Measurements from ENCODE around the gene DDX54. TPM values are rescaled to one million over a fixed set of nuclear protein-coding genes. Genes with fewer than 3 reads are reported as not detected.

DDX54 gene
- total and polyA plus RNA-seq, 2 of the 8 experiments (the other 6 are each of a cell fraction or from before 2014, with no cell fraction given) = 64.9 to 113 TPM

DNA sequence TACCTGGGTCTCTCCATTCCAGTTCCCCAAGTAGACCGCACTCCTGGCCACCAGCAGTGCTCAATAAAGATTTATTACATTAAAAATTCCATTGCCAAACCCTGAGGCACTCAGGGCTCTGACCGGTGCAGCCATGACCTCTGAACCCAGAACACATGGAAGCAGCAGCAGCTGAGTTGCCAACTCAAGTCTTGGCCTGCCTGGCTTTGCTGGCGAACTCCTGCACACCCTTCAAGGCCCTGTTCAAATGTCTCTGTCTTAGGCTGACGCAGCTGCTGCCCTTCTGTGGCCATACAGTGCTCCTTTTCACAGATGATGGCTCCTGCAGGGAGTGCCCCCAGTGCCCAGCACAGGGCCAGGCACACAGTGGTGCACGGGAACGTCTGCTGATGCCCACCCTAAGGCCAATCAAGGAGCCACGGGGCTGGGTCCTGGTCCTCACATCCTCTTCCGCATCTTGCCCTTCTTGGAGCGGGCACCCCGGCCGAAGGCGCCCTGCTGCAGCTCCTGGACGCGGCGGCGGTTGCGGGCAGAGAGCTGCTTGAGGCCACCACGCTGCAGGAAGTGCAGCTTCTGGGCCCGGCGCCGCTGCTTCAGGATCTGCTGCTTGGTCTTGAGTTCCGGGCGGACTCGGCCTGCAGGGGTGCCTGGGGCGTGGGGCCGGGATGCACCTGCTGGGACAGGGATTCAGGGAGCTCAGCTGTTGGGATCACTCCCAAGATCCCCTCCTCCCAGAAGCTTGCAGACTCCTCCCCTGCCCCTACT lies 26.7 kb downstream of the DDX54 start:
- Histone ChIP-seq H2BK5ac (ENCODE audit: low read depth, low read length) (no peak overlapping the region), H2BK15ac (ENCODE audit: low read length) (no peak overlapping the region), H3K27me3 (replicated peaks in 1 of 4; ENCODE audit: control insufficient read depth in 3 of 4, extremely low read depth in 1 of 4, insufficient read depth in 3 of 4, low read length in 3 of 4) (peaks cover 0 to 12% (median 9%) of the 10 kb centered on the region in 4 experiments; a peak in 6 of 7 replicates), H4K20me1 (replicated peaks in 1 of 2; ENCODE audit: control insufficient read depth in 1 of 2, insufficient read depth in 2 of 2, low read length in 2 of 2) (peaks cover 14% of the 10 kb centered on the region in 2 experiments), H2BK120ac (replicated peaks; ENCODE audit: low read depth, low read length) (no peak overlapping the region), H3K4ac (replicated peaks; ENCODE audit: insufficient read length, low read depth, low read length) (no peak overlapping the region), H3K9ac (replicated peaks in 1 of 4; ENCODE audit: extremely low read depth in 1 of 4, low read depth in 3 of 4, low read length in 3 of 4) (no peak overlapping the region), H3K14ac (ENCODE audit: insufficient read length) (no peak overlapping the region), H2BK20ac (ENCODE audit: low read length) (no peak overlapping the region), H3K23me2 (ENCODE audit: low read depth, low read length) (peaks cover 9% of the 10 kb centered on the region; the same call in 1 of the 2 replicates), H3K18ac (ENCODE audit: extremely low read depth, low read length) (no peak overlapping the region), H3K4me3 (ENCODE audit: extremely low read depth in 1 of 4, insufficient read depth in 2 of 4, low read depth in 3 of 4, low read length in 4 of 4) (no peak overlapping the region), H4K5ac (ENCODE audit: insufficient read length, low read depth, low read length) (no peak overlapping the region), H3K27ac (ENCODE audit: low read depth, low read length) (no peak overlapping the region), H4K8ac (ENCODE audit: extremely low read depth, insufficient read depth, low read length) (no peak overlapping the region), H3K79me1 (ENCODE audit: low read depth, low read length) (no peaks in the 10 kb centered on the region; the same call in none of the 2 replicates), H3K36me3 (ENCODE audit: control insufficient read depth in 2 of 4, insufficient read depth in 4 of 4, low read length in 3 of 4) (peaks cover 14 to 35% (median 25%) of the 10 kb centered on the region in 4 experiments; a peak in 7 of 8 replicates), H3K23ac (ENCODE audit: insufficient read length) (no peak overlapping the region), H3K9me3 (ENCODE audit: insufficient read depth in 2 of 2, low read depth in 1 of 2, low read length in 1 of 2) (no peaks in the 10 kb centered on the region), H2AK5ac (ENCODE audit: low read depth, low read length) (no peak overlapping the region), H3K56ac (replicated peaks; ENCODE audit: insufficient read length, low read depth, low read length) (no peak overlapping the region), H4K91ac (replicated peaks; ENCODE audit: insufficient read length, low read length) (no peak overlapping the region), H2BK12ac (ENCODE audit: low read depth, low read length) (no peak overlapping the region), H3K4me2 (ENCODE audit: insufficient read depth in 1 of 2, low read depth in 2 of 2, low read length in 2 of 2) (no peak overlapping the region), H3K4me1 (replicated peaks in 1 of 4; ENCODE audit: control insufficient read depth in 3 of 4, insufficient read depth in 4 of 4, low read length in 3 of 4) (peaks cover 5 to 17% (median 12%) of the 10 kb centered on the region in 4 experiments), H2AFZ (ENCODE audit: low read length) (no peak overlapping the region), H3K79me2 (ENCODE audit: control insufficient read depth in 1 of 2, insufficient read depth in 2 of 2, low read length in 2 of 2) (no peaks in the 10 kb centered on the region)
- CTCF ChIA-PET (ENCODE audit: partially characterized antibody) = interaction anchor here (0.6 to 11.2 kb wide), 6 partner anchors 8 to 51 kb away, joined by 3 to 114 read pairs (median 6); partner anchors contain the start of gene RASAL1
- TF ChIP-seq GABPA (IDR thresholded peaks at IDR 0.05; ENCODE audit: borderline replicate concordance, insufficient read depth, low read length) (no peak), NRF1 (IDR thresholded peaks at IDR 0.05; ENCODE audit: low read depth, low read length) (no peak), POLR2A (IDR thresholded peaks at IDR 0.05; ENCODE audit: control extremely low read depth in 1 of 2, low read depth in 2 of 2, low read length in 2 of 2) (no peak)
- POLR2A ChIA-PET (ENCODE audit: partially characterized antibody) = interaction anchor here (1.1 to 1.8 kb wide), 3 partner anchors 9 to 59 kb away, joined by 3 to 4 read pairs (median 4); partner anchors contain the start of gene CFAP73
- no peak for DNase-seq (ENCODE audit: low read depth in 1 of 2, low spot score in 2 of 2)
- FAIRE-seq = no peak
- WGBS, 2 experiments (ENCODE audit: extremely low coverage in 1 of 2, insufficient coverage in 1 of 2, insufficient read length in 1 of 2, insufficient replicate concordance in 2 of 2, low coverage in 1 of 2, low lambda C conversion rate in 2 of 2, missing lambda C conversion rate in 1 of 2) = 92% methylated on average over 26 of the region's 26 CpGs; no CpG with 5 or more reads in 1 of the 2 experiments
